GM23338 (cell line): ENCODE results near the gene MAT2B. TPM values are rescaled to one million over a fixed set of nuclear protein-coding genes. Genes with fewer than 3 reads are reported as not detected.

Source experiments
- ATAC-seq: fragments of 200-7000 bp; cut with Tn5 transposase; 3 replicates; pipeline ENCODE4 v1.9.1; 2020
- DNase-seq: peaks from one replicate; pipeline ENCODE4 v3.0.0-alpha.2; 2015; ENCODE audit warnings: low spot score
- H2AFZ ChIP-seq: fragments of 200-600 bp; sonication (generic); 2 replicates; pipeline ENCODE4 v1.8.0; 2016; ENCODE audit warnings: antibody characterized with exemption, mild to moderate bottlenecking, moderate library complexity
- H3F3A ChIP-seq: fragments of 200-600 bp; sonication (generic); replicated peaks from 2 replicates; pipeline ENCODE4 v1.8.0; 2017; ENCODE audit warnings: antibody characterized with exemption, mixed run types, low read depth
- H3K27ac ChIP-seq: fragments of 200-600 bp; sonication (generic); 2 replicates; pipeline ENCODE4 v1.6.1; 2016; ENCODE audit warnings: low read depth
- H3K27me3 ChIP-seq: fragments of 200-600 bp; sonication (generic); 2 replicates; pipeline ENCODE4 v1.8.0; 2016; ENCODE audit warnings: mild to moderate bottlenecking, mixed run types, moderate library complexity; ENCODE audit not compliant: insufficient read depth
- H3K36me3 ChIP-seq: fragments of 200-600 bp; sonication (generic); 2 replicates; pipeline ENCODE4 v1.8.0; 2016; ENCODE audit warnings: mild to moderate bottlenecking; ENCODE audit not compliant: insufficient read depth
- H3K4me1 ChIP-seq: fragments of 200-600 bp; sonication (generic); 2 replicates; pipeline ENCODE4 v1.8.0; 2016; ENCODE audit warnings: mild to moderate bottlenecking, moderate library complexity; ENCODE audit not compliant: insufficient read depth
- H3K4me2 ChIP-seq: fragments of 200-600 bp; sonication (generic); 2 replicates; pipeline ENCODE4 v1.7.1; 2017; ENCODE audit warnings: mixed run types
- H3K4me3 ChIP-seq: fragments of 200-600 bp; sonication (generic); 2 replicates; pipeline ENCODE4 v1.6.1; 2016; ENCODE audit warnings: mixed run types
- H3K79me2 ChIP-seq: fragments of 200-600 bp; sonication (generic); replicated peaks from 2 replicates; pipeline ENCODE4 v1.8.0; 2017; ENCODE audit warnings: mild to moderate bottlenecking; ENCODE audit not compliant: insufficient read depth
- H3K9me2 ChIP-seq: fragments of 200-600 bp; sonication (generic); 2 replicates; pipeline ENCODE4 v1.8.0; 2017; ENCODE audit not compliant: insufficient read depth
- H4K20me1 ChIP-seq: fragments of 200-600 bp; sonication (generic); replicated peaks from 2 replicates; pipeline ENCODE4 v1.8.0; 2017; ENCODE audit warnings: mild to moderate bottlenecking; ENCODE audit not compliant: insufficient read depth
- H3K27ac Mint-ChIP-seq: 2 replicates; pipeline ENCODE4 v1.8.0; 2020; ENCODE audit warnings: inconsistent platforms, mild to moderate bottlenecking, moderate library complexity, mixed read lengths
- H3K27me3 Mint-ChIP-seq: 3 replicates; pipeline ENCODE4 v1.8.0; 2022; ENCODE audit warnings: low read depth, mild to moderate bottlenecking, moderate library complexity, mixed read lengths, inconsistent platforms; ENCODE audit not compliant: insufficient read depth, poor library complexity
- H3K36me3 Mint-ChIP-seq: 3 replicates; pipeline ENCODE4 v1.8.0; 2021; ENCODE audit warnings: low read depth, mild to moderate bottlenecking, inconsistent platforms, moderate library complexity, mixed read lengths
- H3K4me1 Mint-ChIP-seq: 3 replicates; pipeline ENCODE4 v1.8.0; 2020; ENCODE audit warnings: mild to moderate bottlenecking, inconsistent platforms, mixed read lengths
- H3K4me3 Mint-ChIP-seq: 3 replicates; pipeline ENCODE4 v1.8.0; 2021; ENCODE audit warnings: moderate library complexity, mild to moderate bottlenecking, inconsistent platforms, mixed read lengths
- H3K9me3 Mint-ChIP-seq: 3 replicates; pipeline ENCODE4 v1.8.0; 2020; ENCODE audit warnings: moderate library complexity, mild to moderate bottlenecking, inconsistent platforms, mixed read lengths
- CREB1 ChIP-seq: fragments of 250-450 bp; sonication (Bioruptor Pico); IDR thresholded peaks from 2 replicates; pipeline ENCODE4 v1.5.0; 2020; ENCODE audit warnings: low read depth, mild to moderate bottlenecking, moderate library complexity
- EZH2 ChIP-seq: fragments of 200-600 bp; sonication (generic); IDR thresholded peaks from one replicate; pipeline ENCODE4 v1.8.0; 2017; ENCODE audit warnings: antibody characterized with exemption, mild to moderate bottlenecking, low read depth; ENCODE audit not compliant: unreplicated experiment
- JUNB ChIP-seq: IDR thresholded peaks from one replicate; pipeline ENCODE4 v1.6.1; 2016; ENCODE audit warnings: antibody characterized with exemption; ENCODE audit not compliant: unreplicated experiment
- POLR2AphosphoS5 ChIP-seq: IDR thresholded peaks from 2 replicates; pipeline ENCODE4 v1.6.1; 2016; ENCODE audit warnings: antibody characterized with exemption, low read depth
- STAT1 ChIP-seq: IDR thresholded peaks from one replicate; pipeline ENCODE4 v1.6.1; 2016; ENCODE audit warnings: antibody characterized with exemption; ENCODE audit not compliant: unreplicated experiment
- ZNF114 ChIP-seq: fragments of 250-450 bp; sonication (Bioruptor Pico); IDR thresholded peaks from 2 replicates; pipeline ENCODE4 v1.5.0; 2020; ENCODE audit warnings: mild to moderate bottlenecking, moderate library complexity
- ZNF331 ChIP-seq: fragments of 250-450 bp; sonication (Bioruptor Pico); IDR thresholded peaks from 2 replicates; pipeline ENCODE4 v1.5.0; 2020; ENCODE audit warnings: low read depth, mild to moderate bottlenecking, moderate library complexity
- ZNF462 ChIP-seq: fragments of 250-450 bp; sonication (Bioruptor Pico); IDR thresholded peaks from 2 replicates; pipeline ENCODE4 v1.5.0; 2020; ENCODE audit warnings: mild to moderate bottlenecking, moderate library complexity
- polyA plus RNA-seq: library from polyadenylated mRNA; unstranded; fragments of >200 nt; fragmentation: Nextera tagmentation; extraction: Ambion mirVana; gene quantifications from 2 replicates; pipeline ENCODE4 v1.2.1, GENCODE V29; 2016
- total RNA-seq: library from RNA; depleted of rRNA; stranded (reverse); fragments of >200 nt; shearing (Covaris generic); gene quantifications from 2 replicates; pipeline ENCODE4 v1.2.3, GENCODE V29; 2014
- TF ChIP-seq, protein P1 (sequence below), 2 experiments: fragments of 200-600 bp in 1 of 2; sonication (generic) in 1 of 2; conservative IDR thresholded peaks; 2 replicates each; pipeline versions ENCODE4 v1.5.1 to v1.6.1; 2016 to 2017; ENCODE audit warnings: antibody characterized with exemption in 2 of 2, low read depth in 2 of 2, mild to moderate bottlenecking in 2 of 2, moderate library complexity in 1 of 2

The MAT2B gene
- total and polyA plus RNA-seq, 2 experiments from 2014 or later = 81.4 to 120 TPM

DNA sequence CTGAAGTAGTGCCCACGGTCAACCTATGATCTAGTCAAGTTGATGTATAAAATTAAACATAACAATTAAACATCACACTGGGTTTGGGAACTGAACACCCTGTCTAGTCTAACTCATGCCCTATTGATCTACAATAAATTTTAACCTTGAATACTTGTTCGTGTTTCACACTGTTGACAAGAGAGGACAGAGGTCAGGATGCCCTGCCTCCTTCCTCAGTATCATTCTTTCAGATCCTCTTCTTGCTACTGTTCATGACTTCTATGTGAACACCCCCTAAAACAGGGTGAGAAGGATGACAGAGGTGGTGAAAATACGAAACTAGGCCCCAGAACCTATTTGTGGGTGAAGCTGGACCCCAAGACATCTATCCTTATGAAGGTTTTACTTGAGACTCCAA is 8.1 kb upstream of the MAT2B start:
- Histone ChIP-seq H3K36me3 (peaks cover 5% of the 10 kb centered on the region; the same call in 1 of the 2 replicates), H2AFZ (no peak overlapping the region), H3K4me3 (no peak overlapping the region), H3F3A (no peaks in the 10 kb centered on the region), H3K9me2 (no peaks in the 10 kb centered on the region), H3K79me2 (no peaks in the 10 kb centered on the region), H3K27ac (no peak overlapping the region), H3K4me1 (peaks cover 4% of the 10 kb centered on the region), H4K20me1 (no peaks in the 10 kb centered on the region), H3K4me2 (no peak overlapping the region), H3K27me3 (no peaks in the 10 kb centered on the region)
- peaks cover 3% of the 10 kb centered on the region; the same call in 2 of the 3 replicates for H3K4me1 Mint-ChIP-seq
- TF ChIP-seq, protein P1, sequence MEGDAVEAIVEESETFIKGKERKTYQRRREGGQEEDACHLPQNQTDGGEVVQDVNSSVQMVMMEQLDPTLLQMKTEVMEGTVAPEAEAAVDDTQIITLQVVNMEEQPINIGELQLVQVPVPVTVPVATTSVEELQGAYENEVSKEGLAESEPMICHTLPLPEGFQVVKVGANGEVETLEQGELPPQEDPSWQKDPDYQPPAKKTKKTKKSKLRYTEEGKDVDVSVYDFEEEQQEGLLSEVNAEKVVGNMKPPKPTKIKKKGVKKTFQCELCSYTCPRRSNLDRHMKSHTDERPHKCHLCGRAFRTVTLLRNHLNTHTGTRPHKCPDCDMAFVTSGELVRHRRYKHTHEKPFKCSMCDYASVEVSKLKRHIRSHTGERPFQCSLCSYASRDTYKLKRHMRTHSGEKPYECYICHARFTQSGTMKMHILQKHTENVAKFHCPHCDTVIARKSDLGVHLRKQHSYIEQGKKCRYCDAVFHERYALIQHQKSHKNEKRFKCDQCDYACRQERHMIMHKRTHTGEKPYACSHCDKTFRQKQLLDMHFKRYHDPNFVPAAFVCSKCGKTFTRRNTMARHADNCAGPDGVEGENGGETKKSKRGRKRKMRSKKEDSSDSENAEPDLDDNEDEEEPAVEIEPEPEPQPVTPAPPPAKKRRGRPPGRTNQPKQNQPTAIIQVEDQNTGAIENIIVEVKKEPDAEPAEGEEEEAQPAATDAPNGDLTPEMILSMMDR (conservative IDR thresholded peaks at IDR 0.05; ENCODE audit: low read depth in 2 of 2) = no peak
- no peak for TF ChIP-seq POLR2AphosphoS5
- no peak for TF ChIP-seq STAT1
- no peak for TF ChIP-seq ZNF114 (CRISPR knock-in tag)
- TF ChIP-seq EZH2 = no peak
- TF ChIP-seq ZNF331 = no peak
- no peak for TF ChIP-seq JUNB
- no peak for TF ChIP-seq CREB1 (CRISPR knock-in tag)
- no peak for TF ChIP-seq ZNF462 (CRISPR knock-in tag)
- no peak overlapping the region for H3K4me3 Mint-ChIP-seq
- H3K9me3 Mint-ChIP-seq = no peaks in the 10 kb centered on the region
- no peak for DNase-seq
- no peak overlapping the region for H3K27ac Mint-ChIP-seq
- peaks cover 7% of the 10 kb centered on the region; the same call in 2 of the 3 replicates for H3K36me3 Mint-ChIP-seq
- H3K27me3 Mint-ChIP-seq = no peaks in the 10 kb centered on the region
- ATAC-seq = no peak
